H9 (cell line): Measurements from ENCODE around the gene IKZF1. TPM values are rescaled to one million over a fixed set of nuclear protein-coding genes. Genes with fewer than 3 reads are reported as not detected.

Experiments used
- DNase-seq: peaks from one replicate; pipeline ENCODE4 v3.0.0-alpha.2; 2017
- H2AFZ ChIP-seq: one replicate; pipeline ENCODE4 v1.6.1; 2013; ENCODE audit warnings: mild to moderate bottlenecking, low read length, control low read depth, moderate library complexity
- H2AK5ac ChIP-seq: 2 replicates; pipeline ENCODE4 v1.6.1; 2013; ENCODE audit warnings: low read length, control low read depth, mixed read lengths; ENCODE audit not compliant: insufficient read length
- H2BK120ac ChIP-seq: one replicate; pipeline ENCODE4 v1.6.1; 2013; ENCODE audit warnings: low read depth, mild to moderate bottlenecking, low read length, control low read depth, inconsistent platforms; ENCODE audit not compliant: poor library complexity, severe bottlenecking
- H2BK12ac ChIP-seq: 2 replicates; pipeline ENCODE4 v1.6.1; 2013; ENCODE audit warnings: low read length, control low read depth, mixed read lengths, low read depth; ENCODE audit not compliant: insufficient read length
- H2BK15ac ChIP-seq: 2 replicates; pipeline ENCODE4 v1.6.1; 2013; ENCODE audit warnings: low read depth, low read length, control low read depth
- H2BK20ac ChIP-seq: one replicate; pipeline ENCODE4 v1.6.1; 2013; ENCODE audit warnings: low read depth, mild to moderate bottlenecking, low read length, control low read depth, inconsistent platforms; ENCODE audit not compliant: poor library complexity, severe bottlenecking
- H2BK5ac ChIP-seq: 2 replicates; pipeline ENCODE4 v1.6.1; 2013; ENCODE audit warnings: low read length, control low read depth, mixed read lengths; ENCODE audit not compliant: insufficient read length
- H3K14ac ChIP-seq: 2 replicates; pipeline ENCODE4 v1.6.1; 2013; ENCODE audit warnings: low read length, control low read depth; ENCODE audit not compliant: insufficient read depth
- H3K18ac ChIP-seq: 2 replicates; pipeline ENCODE4 v1.6.1; 2013; ENCODE audit warnings: low read depth, mild to moderate bottlenecking, mixed read lengths, low read length, control low read depth; ENCODE audit not compliant: insufficient read length
- H3K23ac ChIP-seq: 2 replicates; pipeline ENCODE4 v1.6.1; 2013; ENCODE audit warnings: low read length, control low read depth, mixed read lengths, low read depth; ENCODE audit not compliant: insufficient read length
- H3K23me2 ChIP-seq: 2 replicates; pipeline ENCODE4 v1.6.1; 2013; ENCODE audit warnings: low read depth, mild to moderate bottlenecking, mixed read lengths, low read length, control low read depth; ENCODE audit not compliant: insufficient read length, poor library complexity, severe bottlenecking
- H3K27ac ChIP-seq: 2 replicates; pipeline ENCODE4 v1.5.1; 2013; ENCODE audit warnings: low read length, control low read depth, mixed read lengths, low read depth; ENCODE audit not compliant: insufficient read length
- H3K27me3 ChIP-seq: 2 replicates; pipeline ENCODE4 v1.6.1; 2013; ENCODE audit warnings: low read length, control low read depth, inconsistent platforms; ENCODE audit not compliant: insufficient read depth
- H3K4ac ChIP-seq: 2 replicates; pipeline ENCODE4 v1.6.1; 2013; ENCODE audit warnings: low read depth, mild to moderate bottlenecking, control low read depth, inconsistent platforms, low read length, moderate library complexity
- H3K4me1 ChIP-seq: 2 replicates; pipeline ENCODE4 v1.6.1; 2013; ENCODE audit warnings: low read length, control low read depth, inconsistent platforms; ENCODE audit not compliant: insufficient read depth
- H3K4me2 ChIP-seq: 2 replicates; pipeline ENCODE4 v1.6.1; 2013; ENCODE audit warnings: low read length, control low read depth, mixed read lengths; ENCODE audit not compliant: insufficient read length, insufficient read depth
- H3K56ac ChIP-seq: 2 replicates; pipeline ENCODE4 v1.6.1; 2013; ENCODE audit warnings: low read depth, mild to moderate bottlenecking, mixed read lengths, low read length, control low read depth; ENCODE audit not compliant: insufficient read length
- H3K79me1 ChIP-seq: 2 replicates; pipeline ENCODE4 v1.6.1; 2013; ENCODE audit warnings: low read depth, mild to moderate bottlenecking, moderate library complexity, low read length, control low read depth, inconsistent platforms; ENCODE audit not compliant: insufficient read depth, poor library complexity, severe bottlenecking
- H3K79me2 ChIP-seq: 2 replicates; pipeline ENCODE4 v1.6.1; 2013; ENCODE audit warnings: low read length, control low read depth, inconsistent platforms; ENCODE audit not compliant: insufficient read depth
- H3K9ac ChIP-seq: 2 replicates; pipeline ENCODE4 v1.6.1; 2013; ENCODE audit warnings: low read length, control low read depth, mixed read lengths; ENCODE audit not compliant: insufficient read length; ENCODE audit errors: extremely low read depth
- H3K9me3 ChIP-seq: one replicate; pipeline ENCODE4 v1.6.1; 2013; ENCODE audit warnings: low read depth, low read length, inconsistent platforms; ENCODE audit not compliant: control insufficient read depth
- H3T11ph ChIP-seq: one replicate; pipeline ENCODE4 v1.6.1; 2013; ENCODE audit warnings: mild to moderate bottlenecking, low read length, control low read depth, inconsistent platforms
- H4K20me1 ChIP-seq: one replicate; pipeline ENCODE4 v1.6.1; 2013; ENCODE audit not compliant: control insufficient read depth, insufficient read length, insufficient read depth
- H4K5ac ChIP-seq: 2 replicates; pipeline ENCODE4 v1.6.1; 2013; ENCODE audit warnings: low read depth, mild to moderate bottlenecking, mixed read lengths, low read length, control low read depth; ENCODE audit not compliant: insufficient read length
- H4K8ac ChIP-seq: replicated peaks from 2 replicates; pipeline ENCODE4 v1.6.1; 2013; ENCODE audit warnings: low read length, control low read depth, mixed read lengths, low read depth; ENCODE audit not compliant: insufficient read length
- H4K91ac ChIP-seq: 2 replicates; pipeline ENCODE4 v1.6.1; 2013; ENCODE audit warnings: low read depth, mild to moderate bottlenecking, moderate library complexity, mixed read lengths, low read length, control low read depth; ENCODE audit not compliant: insufficient read length
- H3K27ac Mint-ChIP-seq, 3 experiments: 2 replicates in 2 of 3; 3 replicates in 1 of 3; pipeline ENCODE4 v1.8.0; 2020 to 2021; ENCODE audit warnings: mixed read lengths in 3 of 3, mild to moderate bottlenecking in 1 of 3, moderate library complexity in 1 of 3
- H3K27me3 Mint-ChIP-seq: 2 replicates; pipeline ENCODE4 v1.8.0; 2021; ENCODE audit warnings: low read depth, mild to moderate bottlenecking, moderate library complexity, mixed read lengths
- H3K36me3 Mint-ChIP-seq, 3 experiments: 2 replicates in 2 of 3; 3 replicates in 1 of 3; pipeline ENCODE4 v1.8.0; 2020 to 2021; ENCODE audit warnings: low read depth in 3 of 3, mixed read lengths in 3 of 3; ENCODE audit not compliant: insufficient read depth in 1 of 3
- H3K4me1 Mint-ChIP-seq, 2 experiments: 2 replicates each; pipeline ENCODE4 v1.8.0; 2020; ENCODE audit warnings: mixed read lengths in 2 of 2
- H3K4me3 Mint-ChIP-seq, 2 experiments: 2 replicates in 1 of 2; 3 replicates in 1 of 2; pipeline ENCODE4 v1.8.0; 2020 to 2021; ENCODE audit warnings: mild to moderate bottlenecking in 2 of 2, mixed read lengths in 2 of 2, moderate library complexity in 1 of 2
- H3K9me3 Mint-ChIP-seq, 2 experiments: 2 replicates in 1 of 2; 3 replicates in 1 of 2; pipeline ENCODE4 v1.8.0; 2020; ENCODE audit warnings: mild to moderate bottlenecking in 2 of 2, mixed read lengths in 2 of 2, moderate library complexity in 1 of 2
- CTCF ChIP-seq: fragments of 200-600 bp; sonication (generic); conservative IDR thresholded peaks from 3 replicates; pipeline ENCODE4 v1.8.0; 2021; ENCODE audit warnings: antibody characterized with exemption, mild to moderate bottlenecking
- WGBS: extraction: QIAGEN DNeasy Blood & Tissue Kit; methylation state at CpG from one replicate; pipeline ENCODE4 v1.1.7; 2013; ENCODE audit warnings: missing lambda C conversion rate, low lambda C conversion rate, mixed read lengths; ENCODE audit not compliant: insufficient read length; ENCODE audit errors: extremely low coverage; 5-methylcytosine and 5-hydroxymethylcytosine counted together
- total RNA-seq: library from RNA; stranded (reverse); gene quantifications from 2 replicates; pipeline ENCODE4 v1.2.1, GENCODE V29; 2021

Gene IKZF1
- total RNA-seq, 1 experiment from 2014 or later = 0.98 TPM

- H3K9ac ChIP-seq = no peak overlapping the region
- H3K23me2 ChIP-seq = no peaks in the 10 kb centered on the region
- no peak overlapping the region for H3K4ac ChIP-seq
- no peak for TF ChIP-seq CTCF
- H3K4me2 ChIP-seq = no peak overlapping the region
- H3K14ac ChIP-seq = no peak overlapping the region; the same call in 1 of the 2 replicates
- H3T11ph ChIP-seq = no peak overlapping the region
- H3K56ac ChIP-seq = no peak overlapping the region
- no CpG with 5 or more reads among the region's 18 CpGs for WGBS
- no peak overlapping the region for H2BK12ac ChIP-seq
- H4K5ac ChIP-seq = no peak overlapping the region
- H4K91ac ChIP-seq = no peak overlapping the region
- H3K79me1 ChIP-seq = no peaks in the 10 kb centered on the region
- no peak overlapping the region for H4K8ac ChIP-seq
- H3K36me3 Mint-ChIP-seq = no peaks in the 10 kb centered on the region; a peak in 1 of 7 replicates
- H2AK5ac ChIP-seq = no peak overlapping the region
- H3K23ac ChIP-seq = no peak overlapping the region
- no peak overlapping the region for H3K27ac Mint-ChIP-seq
- no peak overlapping the region for H3K27ac ChIP-seq
- H2AFZ ChIP-seq = no peak overlapping the region
- no peak overlapping the region for H2BK5ac ChIP-seq
- H2BK20ac ChIP-seq = no peak overlapping the region
- H2BK120ac ChIP-seq = no peak overlapping the region
- no peaks in the 10 kb centered on the region for H3K4me1 ChIP-seq
- no peak overlapping the region for H3K4me3 Mint-ChIP-seq
- no peaks in the 10 kb centered on the region for H3K27me3 ChIP-seq
- H2BK15ac ChIP-seq = no peak overlapping the region
- H3K79me2 ChIP-seq = no peaks in the 10 kb centered on the region
- H3K18ac ChIP-seq = no peak overlapping the region
- no peak for DNase-seq
- no peaks in the 10 kb centered on the region for H3K27me3 Mint-ChIP-seq
- H3K9me3 Mint-ChIP-seq = no peaks in the 10 kb centered on the region
- H3K9me3 ChIP-seq = no peaks in the 10 kb centered on the region
- no peaks in the 10 kb centered on the region for H3K4me1 Mint-ChIP-seq
- no peaks in the 10 kb centered on the region for H4K20me1 ChIP-seq
Measured at GRCh38 chr7:50349963-50350944, 45.7 kb downstream of the IKZF1 start.
